ENCODE data around the gene EIF2B1. TPM values are rescaled to one million over a fixed set of nuclear protein-coding genes. Genes with fewer than 3 reads are reported as not detected.

EIF2B1 gene
- 77.1 and 85.1 TPM in 2 replicates for total RNA-seq (ENCODE audit: low replicate concordance)

GRCh38 chr12:123633379-123634141, at the start of gene EIF2B1, which contains the start of gene GTF2H3:
Gene EIF2B1, minus strand, starts transcription at chr12:123633686. Its CDS starts 129 bp downstream, at chr12:123633557.
Gene GTF2H3, plus strand, starts transcription at chr12:123633829. Its CDS starts 31 bp downstream, at chr12:123633860.
- Mint-ChIP-seq H3K27ac (peak within 1 kb of the TSS; percentile 97), H3K4me3 (peak within 1 kb of the TSS; percentile 93), H3K4me1 (peaks cover 15% of the 10 kb centered on the region), H3K27me3 (ENCODE audit: insufficient read depth, low read depth) (peaks cover 4% of the 10 kb centered on the region), H3K9me3 (no peaks in the 10 kb centered on the region), H3K36me3 (peaks cover 10% of the 10 kb centered on the region)
- no peaks in the 10 kb centered on the region for H3K36me3 ChIP-seq
- peaks cover 41% of the 10 kb centered on the region for H3K79me2 ChIP-seq (ENCODE audit: low read depth)
- H3F3A ChIP-seq (ENCODE audit: low read depth): no peaks in the 10 kb centered on the region
- peak within 1 kb of the TSS; percentile 91 for H3K9ac ChIP-seq
- H3K27me3 ChIP-seq: no peaks in the 10 kb centered on the region
- H2AFZ ChIP-seq (replicated peaks): peak within 1 kb of the TSS; percentile 93
- H4K20me1 ChIP-seq (ENCODE audit: low read depth): no peaks in the 10 kb centered on the region
- peak within 1 kb of the TSS; percentile 20 for H3K27ac ChIP-seq
- H3K9me3 ChIP-seq (ENCODE audit: low read depth): no peaks in the 10 kb centered on the region
- H3K4me2 ChIP-seq: peak within 1 kb of the TSS; percentile 99
- DNase-seq (ENCODE audit: low spot score): peak; percentile 99
- H3K4me3 ChIP-seq: peak within 1 kb of the TSS; percentile 84
- TF ChIP-seq CTCF (IDR thresholded peaks at IDR 0.05): no peak
- no peak for TF ChIP-seq EZH2 (IDR thresholded peaks at IDR 0.05)
- no peak for TF ChIP-seq EZH2phosphoT487 (IDR thresholded peaks at IDR 0.05)
- H3K4me1 ChIP-seq: peaks cover 6% of the 10 kb centered on the region

GRCh38 chr12:123681605-123682004, 48.1 kb upstream of the EIF2B1 start:
- DNase-seq (ENCODE audit: low spot score): no peak
- Histone ChIP-seq H4K20me1 (ENCODE audit: low read depth) (no peaks in the 10 kb centered on the region), H3K9me3 (ENCODE audit: low read depth) (no peaks in the 10 kb centered on the region), H3K79me2 (ENCODE audit: low read depth) (no peaks in the 10 kb centered on the region), H2AFZ (replicated peaks) (no peak overlapping the region), H3K4me3 (no peak overlapping the region), H3K27ac (no peak overlapping the region), H3K4me2 (no peak overlapping the region), H3K27me3 (no peaks in the 10 kb centered on the region), H3F3A (ENCODE audit: low read depth) (no peaks in the 10 kb centered on the region), H3K9ac (no peak overlapping the region), H3K4me1 (no peaks in the 10 kb centered on the region), H3K36me3 (no peaks in the 10 kb centered on the region)
- TF ChIP-seq EZH2 (IDR thresholded peaks at IDR 0.05) (no peak), EZH2phosphoT487 (IDR thresholded peaks at IDR 0.05) (no peak), CTCF (IDR thresholded peaks at IDR 0.05) (no peak)
- no peaks in the 10 kb centered on the region for H3K9me3 Mint-ChIP-seq
- no peak overlapping the region for H3K4me3 Mint-ChIP-seq
- H3K27me3 Mint-ChIP-seq (ENCODE audit: insufficient read depth, low read depth): no peaks in the 10 kb centered on the region
- H3K36me3 Mint-ChIP-seq: peaks cover 20% of the 10 kb centered on the region
- H3K27ac Mint-ChIP-seq: no peak overlapping the region
- no peaks in the 10 kb centered on the region for H3K4me1 Mint-ChIP-seq

GRCh38 chr12:123678981-123679380, 45.5 kb upstream of the EIF2B1 start:
- H3K9me3 ChIP-seq (ENCODE audit: low read depth): no peaks in the 10 kb centered on the region
- no peak overlapping the region for H2AFZ ChIP-seq (replicated peaks)
- H3F3A ChIP-seq (ENCODE audit: low read depth): no peaks in the 10 kb centered on the region
- no peak for TF ChIP-seq EZH2phosphoT487 (IDR thresholded peaks at IDR 0.05)
- TF ChIP-seq CTCF (IDR thresholded peaks at IDR 0.05): no peak
- no peak for TF ChIP-seq EZH2 (IDR thresholded peaks at IDR 0.05)
- Mint-ChIP-seq H3K36me3 (peaks cover 22% of the 10 kb centered on the region), H3K4me1 (no peaks in the 10 kb centered on the region), H3K9me3 (no peaks in the 10 kb centered on the region), H3K27me3 (ENCODE audit: insufficient read depth, low read depth) (no peaks in the 10 kb centered on the region), H3K27ac (no peak overlapping the region), H3K4me3 (no peak overlapping the region)
- H3K4me1 ChIP-seq: no peaks in the 10 kb centered on the region
- no peaks in the 10 kb centered on the region for H3K36me3 ChIP-seq
- H3K4me3 ChIP-seq: no peak overlapping the region
- H3K4me2 ChIP-seq: no peak overlapping the region
- H3K79me2 ChIP-seq (ENCODE audit: low read depth): no peaks in the 10 kb centered on the region
- no peak overlapping the region for H3K9ac ChIP-seq
- DNase-seq (ENCODE audit: low spot score): no peak
- no peaks in the 10 kb centered on the region for H3K27me3 ChIP-seq
- H3K27ac ChIP-seq: no peak overlapping the region
- H4K20me1 ChIP-seq (ENCODE audit: low read depth): no peaks in the 10 kb centered on the region
